ENCODE data around the gene WDR82.

Gene WDR82

GRCh38 chr3:52299879-52300611 is 21.6 kb upstream of the WDR82 start:
- Histone ChIP-seq H3K79me2 (ENCODE audit: low read length) (no peaks in the 10 kb centered on the region), H3K4me3 (ENCODE audit: low read length) (peak overlapping the region; percentile 41), H2AFZ (ENCODE audit: low read depth, low read length) (no peak overlapping the region), H4K20me1 (ENCODE audit: insufficient read depth, low read length) (no peaks in the 10 kb centered on the region), H3K9me3 (ENCODE audit: insufficient read depth, low read length) (no peaks in the 10 kb centered on the region), H3K27ac (ENCODE audit: low read length) (no peak overlapping the region), H3K4me1 (ENCODE audit: low read length) (peaks cover 26% of the 10 kb centered on the region), H3K4me2 (ENCODE audit: low read length) (peak overlapping the region; percentile 53), H3K36me3 (replicated peaks; ENCODE audit: low read depth, low read length) (no peaks in the 10 kb centered on the region), H3K27me3 (ENCODE audit: low read depth, low read length) (no peaks in the 10 kb centered on the region), H3K9ac (ENCODE audit: low read length) (peak overlapping the region; percentile 10; the same call in 1 of the 2 replicates)
- TF ChIP-seq, protein P1, sequence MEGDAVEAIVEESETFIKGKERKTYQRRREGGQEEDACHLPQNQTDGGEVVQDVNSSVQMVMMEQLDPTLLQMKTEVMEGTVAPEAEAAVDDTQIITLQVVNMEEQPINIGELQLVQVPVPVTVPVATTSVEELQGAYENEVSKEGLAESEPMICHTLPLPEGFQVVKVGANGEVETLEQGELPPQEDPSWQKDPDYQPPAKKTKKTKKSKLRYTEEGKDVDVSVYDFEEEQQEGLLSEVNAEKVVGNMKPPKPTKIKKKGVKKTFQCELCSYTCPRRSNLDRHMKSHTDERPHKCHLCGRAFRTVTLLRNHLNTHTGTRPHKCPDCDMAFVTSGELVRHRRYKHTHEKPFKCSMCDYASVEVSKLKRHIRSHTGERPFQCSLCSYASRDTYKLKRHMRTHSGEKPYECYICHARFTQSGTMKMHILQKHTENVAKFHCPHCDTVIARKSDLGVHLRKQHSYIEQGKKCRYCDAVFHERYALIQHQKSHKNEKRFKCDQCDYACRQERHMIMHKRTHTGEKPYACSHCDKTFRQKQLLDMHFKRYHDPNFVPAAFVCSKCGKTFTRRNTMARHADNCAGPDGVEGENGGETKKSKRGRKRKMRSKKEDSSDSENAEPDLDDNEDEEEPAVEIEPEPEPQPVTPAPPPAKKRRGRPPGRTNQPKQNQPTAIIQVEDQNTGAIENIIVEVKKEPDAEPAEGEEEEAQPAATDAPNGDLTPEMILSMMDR (IDR thresholded peaks at IDR 0.05; ENCODE audit: low read depth, low read length) = no peak
- no peak for TF ChIP-seq EZH2phosphoT487 (IDR thresholded peaks at IDR 0.05; ENCODE audit: low read depth)

GRCh38 chr3:52299247-52299878 is 20.9 kb upstream of the WDR82 start:
- TF ChIP-seq, protein P1 (IDR thresholded peaks at IDR 0.05; ENCODE audit: low read depth, low read length) = no peak
- TF ChIP-seq EZH2phosphoT487 (IDR thresholded peaks at IDR 0.05; ENCODE audit: low read depth) = no peak
- Histone ChIP-seq H3K27me3 (ENCODE audit: low read depth, low read length) (no peaks in the 10 kb centered on the region), H3K4me3 (ENCODE audit: low read length) (peak overlapping the region; percentile 41), H3K27ac (ENCODE audit: low read length) (no peak overlapping the region), H3K9ac (ENCODE audit: low read length) (peak overlapping the region; percentile 10; the same call in 1 of the 2 replicates), H3K79me2 (ENCODE audit: low read length) (no peaks in the 10 kb centered on the region), H2AFZ (ENCODE audit: low read depth, low read length) (no peak overlapping the region), H3K9me3 (ENCODE audit: insufficient read depth, low read length) (no peaks in the 10 kb centered on the region), H3K4me1 (ENCODE audit: low read length) (peaks cover 26% of the 10 kb centered on the region), H4K20me1 (ENCODE audit: insufficient read depth, low read length) (no peaks in the 10 kb centered on the region), H3K36me3 (replicated peaks; ENCODE audit: low read depth, low read length) (no peaks in the 10 kb centered on the region), H3K4me2 (ENCODE audit: low read length) (peak overlapping the region; percentile 53)

DNA sequence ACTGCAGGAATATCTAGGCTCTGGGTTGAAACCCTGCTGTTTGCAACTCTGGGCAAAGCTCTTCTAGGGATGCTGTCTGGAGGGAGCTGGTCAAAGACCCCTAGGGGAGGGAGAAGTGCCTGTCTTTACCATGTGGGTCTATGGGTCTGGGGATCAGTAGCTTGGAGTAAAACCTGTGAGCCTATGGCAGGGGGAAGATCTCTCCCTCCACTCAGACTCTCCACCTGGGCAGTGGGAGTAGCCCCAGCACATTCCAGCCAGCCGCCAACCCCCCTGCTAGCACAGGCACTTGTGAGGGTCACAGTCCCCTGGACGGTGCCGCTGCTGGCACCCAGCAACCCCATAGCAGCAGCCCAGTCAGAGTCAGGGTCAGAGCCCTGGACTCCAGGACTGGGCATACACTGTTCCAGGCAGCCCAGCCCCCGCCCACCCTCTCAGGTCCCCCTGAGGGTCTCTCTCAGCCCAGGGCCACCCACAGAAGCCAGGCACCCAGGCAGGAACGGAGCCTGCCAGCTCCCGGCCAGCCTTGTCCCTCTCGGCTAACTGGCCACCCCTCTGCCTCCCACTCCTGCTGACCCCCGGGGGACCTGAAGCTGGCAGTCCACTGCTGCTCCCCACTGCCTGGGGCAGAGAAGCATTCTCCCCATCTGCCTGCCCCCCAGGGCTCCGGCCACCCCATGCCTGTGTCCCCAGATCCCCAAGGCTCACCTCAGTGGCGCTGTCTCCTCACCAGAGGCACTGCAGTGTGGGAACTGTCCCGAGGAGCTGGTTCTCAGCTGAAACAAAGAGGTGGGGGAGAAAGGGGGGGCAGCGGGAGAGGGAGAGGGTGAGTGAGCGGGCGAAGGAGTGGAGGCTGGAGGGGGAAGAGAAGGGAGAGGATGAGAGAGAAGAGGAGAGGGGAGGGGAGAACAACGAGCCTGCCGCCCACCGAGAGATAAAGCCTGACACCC is 20.0 kb upstream of the WDR82 start:
- H2AFZ ChIP-seq (ENCODE audit: low read depth, low read length) = no peak overlapping the region
- H3K4me1 ChIP-seq (ENCODE audit: low read length) = peaks cover 26% of the 10 kb centered on the region
- no peaks in the 10 kb centered on the region for H3K36me3 ChIP-seq (replicated peaks; ENCODE audit: low read depth, low read length)
- no peaks in the 10 kb centered on the region for H3K9me3 ChIP-seq (ENCODE audit: insufficient read depth, low read length)
- no peak overlapping the region for H3K27ac ChIP-seq (ENCODE audit: low read length)
- H3K4me3 ChIP-seq (ENCODE audit: low read length) = no peak overlapping the region
- H3K9ac ChIP-seq (ENCODE audit: low read length) = no peak overlapping the region
- H4K20me1 ChIP-seq (ENCODE audit: insufficient read depth, low read length) = no peaks in the 10 kb centered on the region
- no peaks in the 10 kb centered on the region for H3K27me3 ChIP-seq (ENCODE audit: low read depth, low read length)
- TF ChIP-seq, protein P1 (IDR thresholded peaks at IDR 0.05; ENCODE audit: low read depth, low read length) = no peak
- no peak for TF ChIP-seq EZH2phosphoT487 (IDR thresholded peaks at IDR 0.05; ENCODE audit: low read depth)
- H3K79me2 ChIP-seq (ENCODE audit: low read length) = no peaks in the 10 kb centered on the region
- no peak overlapping the region for H3K4me2 ChIP-seq (ENCODE audit: low read length)
